ENCODE results near the gene PLA2G4D.

Gene PLA2G4D

DNA sequence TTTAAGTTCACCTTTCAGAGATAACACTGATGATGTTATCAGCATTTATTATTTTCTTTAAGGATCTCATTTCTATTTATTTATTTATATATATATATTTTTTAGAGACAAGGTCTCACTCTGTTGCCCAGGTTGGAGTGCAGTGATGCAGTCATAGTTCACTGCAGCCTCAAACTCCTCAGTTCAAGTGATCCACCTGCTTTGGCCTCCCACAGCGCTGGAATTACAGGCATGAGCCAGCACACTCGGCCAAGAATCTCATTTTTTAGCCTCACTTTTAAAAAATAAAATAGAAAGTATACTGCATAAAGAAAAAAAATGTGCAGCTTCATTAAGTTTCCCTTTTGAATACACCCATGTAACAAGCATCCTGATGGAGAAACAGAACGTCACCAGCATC, 35.6 kb downstream of the PLA2G4D start:
- no peak overlapping the region for H3K27ac ChIP-seq (ENCODE audit: low read depth, low read length)
- H4K20me1 ChIP-seq (ENCODE audit: control insufficient read depth, insufficient read depth, low read depth, low read length): no peaks in the 10 kb centered on the region
- no peak overlapping the region for H3K4me3 ChIP-seq (ENCODE audit: low read length)
- TF ChIP-seq EZH2phosphoT487 (IDR thresholded peaks at IDR 0.05; ENCODE audit: borderline replicate concordance, low read length): no peak
- TF ChIP-seq, protein P1, sequence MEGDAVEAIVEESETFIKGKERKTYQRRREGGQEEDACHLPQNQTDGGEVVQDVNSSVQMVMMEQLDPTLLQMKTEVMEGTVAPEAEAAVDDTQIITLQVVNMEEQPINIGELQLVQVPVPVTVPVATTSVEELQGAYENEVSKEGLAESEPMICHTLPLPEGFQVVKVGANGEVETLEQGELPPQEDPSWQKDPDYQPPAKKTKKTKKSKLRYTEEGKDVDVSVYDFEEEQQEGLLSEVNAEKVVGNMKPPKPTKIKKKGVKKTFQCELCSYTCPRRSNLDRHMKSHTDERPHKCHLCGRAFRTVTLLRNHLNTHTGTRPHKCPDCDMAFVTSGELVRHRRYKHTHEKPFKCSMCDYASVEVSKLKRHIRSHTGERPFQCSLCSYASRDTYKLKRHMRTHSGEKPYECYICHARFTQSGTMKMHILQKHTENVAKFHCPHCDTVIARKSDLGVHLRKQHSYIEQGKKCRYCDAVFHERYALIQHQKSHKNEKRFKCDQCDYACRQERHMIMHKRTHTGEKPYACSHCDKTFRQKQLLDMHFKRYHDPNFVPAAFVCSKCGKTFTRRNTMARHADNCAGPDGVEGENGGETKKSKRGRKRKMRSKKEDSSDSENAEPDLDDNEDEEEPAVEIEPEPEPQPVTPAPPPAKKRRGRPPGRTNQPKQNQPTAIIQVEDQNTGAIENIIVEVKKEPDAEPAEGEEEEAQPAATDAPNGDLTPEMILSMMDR (IDR thresholded peaks at IDR 0.05; ENCODE audit: low read depth, low read length, poor library complexity, severe bottlenecking): no peak
- H3K4me2 ChIP-seq (ENCODE audit: low read length): no peak overlapping the region
- H3K9me2 ChIP-seq (replicated peaks; ENCODE audit: control insufficient read depth, low read length): no peaks in the 10 kb centered on the region
- no peaks in the 10 kb centered on the region for H3K36me3 ChIP-seq (ENCODE audit: control insufficient read depth, low read length)
- H3K27me3 ChIP-seq (ENCODE audit: control insufficient read depth, low read length): peaks cover 36% of the 10 kb centered on the region
- H3K4me1 ChIP-seq (ENCODE audit: control insufficient read depth, low read length): no peaks in the 10 kb centered on the region; the same call in 1 of the 2 replicates
- no peaks in the 10 kb centered on the region for H3K79me2 ChIP-seq (ENCODE audit: control insufficient read depth, low read length)
- H3F3A ChIP-seq (ENCODE audit: control insufficient read depth, insufficient read depth): no peaks in the 10 kb centered on the region
- no peaks in the 10 kb centered on the region for H3K9me3 ChIP-seq (ENCODE audit: control insufficient read depth, insufficient read depth, low read length)

DNA sequence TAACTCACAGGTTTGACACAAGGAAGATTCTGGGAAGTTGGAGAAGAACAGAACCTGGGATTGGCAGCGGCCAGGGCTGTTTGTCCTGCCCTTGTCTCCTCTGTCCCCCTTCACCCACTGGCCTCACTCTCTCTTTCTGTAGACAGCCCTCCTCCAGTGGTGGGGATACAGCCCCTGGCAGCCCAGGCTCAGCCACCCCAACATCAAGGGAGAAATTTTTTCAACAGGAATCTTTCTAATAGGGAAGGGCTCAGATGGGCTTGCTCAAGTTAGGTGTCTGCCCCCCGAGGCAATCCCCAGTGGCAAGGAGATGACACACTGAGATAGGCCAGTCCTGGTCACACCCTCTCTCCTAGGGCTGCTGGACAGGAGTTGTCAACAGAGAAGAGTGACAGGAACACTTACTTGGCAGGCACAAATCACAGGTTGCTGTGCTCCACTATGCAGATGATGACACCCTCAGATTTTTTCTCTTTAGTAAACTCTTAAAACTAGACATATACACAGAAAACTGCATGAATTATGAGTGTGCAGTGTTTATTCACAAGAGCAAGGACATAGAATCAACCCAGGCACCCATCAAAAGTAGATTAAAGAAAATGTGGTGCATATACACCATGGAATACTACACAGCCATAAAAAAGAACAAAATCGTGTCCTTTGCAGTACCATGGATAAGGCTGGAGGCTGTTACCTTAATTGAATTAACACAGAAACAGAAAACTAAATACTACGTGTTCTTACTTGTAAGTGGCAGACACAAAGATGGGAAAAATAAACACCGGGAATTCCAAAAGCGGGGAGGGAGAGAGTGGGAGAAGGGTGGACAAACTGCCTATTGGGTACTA, 36.3 kb downstream of the PLA2G4D start:
- TF ChIP-seq, protein P1 (IDR thresholded peaks at IDR 0.05; ENCODE audit: low read depth, low read length, poor library complexity, severe bottlenecking): no peak
- no peak for TF ChIP-seq EZH2phosphoT487 (IDR thresholded peaks at IDR 0.05; ENCODE audit: borderline replicate concordance, low read length)
- no peak overlapping the region for H3K27ac ChIP-seq (ENCODE audit: low read depth, low read length)
- no peak overlapping the region for H3K4me2 ChIP-seq (ENCODE audit: low read length)

DNA sequence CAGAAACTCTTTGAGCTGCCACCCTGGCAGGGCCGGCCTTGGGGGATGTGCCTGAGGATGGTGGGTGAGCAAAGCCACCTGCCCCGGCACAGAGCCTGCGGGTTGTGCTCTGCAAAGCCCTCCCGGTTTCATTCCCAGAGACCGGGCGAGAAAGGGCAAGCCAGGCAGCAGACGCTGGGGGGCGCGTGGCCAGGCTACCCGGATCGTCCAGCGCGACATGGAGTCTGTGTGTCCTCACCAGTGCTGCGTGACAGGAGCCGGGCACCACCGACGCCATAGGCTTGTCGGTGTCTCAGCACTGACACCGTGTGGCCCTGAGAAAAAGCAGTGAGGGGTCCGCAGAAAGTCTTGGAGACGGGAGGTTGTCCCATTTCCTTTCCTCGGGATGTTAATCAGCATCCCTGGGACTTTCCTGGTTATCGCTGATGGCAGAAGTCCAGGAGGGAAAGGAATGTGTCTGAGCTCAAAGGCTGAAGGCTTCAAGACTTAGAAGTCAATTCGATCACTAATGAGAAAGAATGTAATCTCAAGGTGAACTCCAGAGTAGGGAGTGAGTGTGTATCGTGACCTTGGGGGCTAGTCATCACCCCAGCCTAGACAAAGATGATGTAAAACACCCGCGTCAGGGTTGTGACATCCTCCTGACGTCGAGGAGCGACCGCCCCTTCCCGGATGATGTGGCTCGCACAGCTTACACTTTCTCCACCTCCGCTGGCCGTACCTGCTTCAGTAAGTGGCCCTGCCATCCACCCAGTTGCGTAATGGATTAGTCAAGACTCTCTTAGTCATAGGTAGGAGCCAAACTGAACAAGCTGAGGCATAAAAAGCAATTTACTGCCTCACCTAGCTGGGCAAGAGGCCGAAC, 37.2 kb downstream of the PLA2G4D start:
- Histone ChIP-seq H3K27ac (ENCODE audit: low read depth, low read length) (no peak overlapping the region), H3K27me3 (ENCODE audit: control insufficient read depth, low read length) (peaks cover 44% of the 10 kb centered on the region), H3F3A (ENCODE audit: control insufficient read depth, insufficient read depth) (no peaks in the 10 kb centered on the region), H3K9me3 (ENCODE audit: control insufficient read depth, insufficient read depth, low read length) (no peaks in the 10 kb centered on the region), H4K20me1 (ENCODE audit: control insufficient read depth, insufficient read depth, low read depth, low read length) (no peaks in the 10 kb centered on the region), H3K36me3 (ENCODE audit: control insufficient read depth, low read length) (no peaks in the 10 kb centered on the region), H3K4me3 (ENCODE audit: low read length) (peak overlapping the region; percentile 14; the same call in 1 of the 2 replicates), H3K9me2 (replicated peaks; ENCODE audit: control insufficient read depth, low read length) (no peaks in the 10 kb centered on the region), H3K4me1 (ENCODE audit: control insufficient read depth, low read length) (no peaks in the 10 kb centered on the region; the same call in 1 of the 2 replicates), H3K4me2 (ENCODE audit: low read length) (peak overlapping the region; percentile 54), H3K79me2 (ENCODE audit: control insufficient read depth, low read length) (no peaks in the 10 kb centered on the region)
- TF ChIP-seq, protein P1 (IDR thresholded peaks at IDR 0.05; ENCODE audit: low read depth, low read length, poor library complexity, severe bottlenecking): peak; percentile 64
- no peak for TF ChIP-seq EZH2phosphoT487 (IDR thresholded peaks at IDR 0.05; ENCODE audit: borderline replicate concordance, low read length)

More for the DNA sequence above, 36.3 kb downstream of the PLA2G4D start:
- Histone ChIP-seq H3K36me3 (ENCODE audit: control insufficient read depth, low read length) (no peaks in the 10 kb centered on the region), H3K4me3 (ENCODE audit: low read length) (no peak overlapping the region), H3K9me3 (ENCODE audit: control insufficient read depth, insufficient read depth, low read length) (no peaks in the 10 kb centered on the region), H3K9me2 (replicated peaks; ENCODE audit: control insufficient read depth, low read length) (no peaks in the 10 kb centered on the region), H4K20me1 (ENCODE audit: control insufficient read depth, insufficient read depth, low read depth, low read length) (no peaks in the 10 kb centered on the region), H3K79me2 (ENCODE audit: control insufficient read depth, low read length) (no peaks in the 10 kb centered on the region), H3K27me3 (ENCODE audit: control insufficient read depth, low read length) (peaks cover 41% of the 10 kb centered on the region), H3K4me1 (ENCODE audit: control insufficient read depth, low read length) (no peaks in the 10 kb centered on the region; the same call in 1 of the 2 replicates), H3F3A (ENCODE audit: control insufficient read depth, insufficient read depth) (no peaks in the 10 kb centered on the region)
